Keratinocyte (primary cell): ENCODE data around the gene NUP210L. TPM values are rescaled to one million over a fixed set of nuclear protein-coding genes. Genes with fewer than 3 reads are reported as not detected.

Experiments
- DNase-seq: peaks from one replicate; pipeline ENCODE4 v3.0.0-alpha.2; 2011; ENCODE audit warnings: low read depth, missing footprints, low spot score
- FAIRE-seq: peaks from 2 replicates; lab custom pipeline; 2011; peaks lifted over from hg19 to GRCh38; lab: Jason Lieb, UNC
- H2AFZ ChIP-seq: 2 replicates; pipeline ENCODE4 v1.6.0; 2012; ENCODE audit warnings: low read length, control low read depth, inconsistent platforms; ENCODE audit not compliant: control insufficient read depth
- H3K27ac ChIP-seq: 2 replicates; pipeline ENCODE4 v1.5.1; 2011; ENCODE audit warnings: low read length; ENCODE audit not compliant: control insufficient read depth, insufficient read depth
- H3K27me3 ChIP-seq: 3 replicates; pipeline ENCODE4 v1.6.0; 2011; ENCODE audit warnings: low read length; ENCODE audit not compliant: control insufficient read depth, insufficient read depth; ENCODE audit errors: extremely low read depth
- H3K36me3 ChIP-seq, 2 experiments: 2 replicates in 1 of 2; 3 replicates in 1 of 2; pipeline ENCODE4 v1.5.1; 2011; ENCODE audit warnings: low read length in 2 of 2, mild to moderate bottlenecking in 1 of 2; ENCODE audit not compliant: control insufficient read depth in 2 of 2, insufficient read depth in 2 of 2; ENCODE audit errors: extremely low read depth in 1 of 2
- H3K4me1 ChIP-seq: 3 replicates; pipeline ENCODE4 v1.5.1; 2011; ENCODE audit warnings: low read length; ENCODE audit not compliant: control insufficient read depth, insufficient read depth; ENCODE audit errors: extremely low read depth
- H3K4me2 ChIP-seq: 3 replicates; pipeline ENCODE4 v1.6.0; 2011; ENCODE audit warnings: low read depth, low read length; ENCODE audit not compliant: control insufficient read depth, insufficient read depth; ENCODE audit errors: extremely low read depth
- H3K4me3 ChIP-seq, 3 experiments: fragments of 200-600 bp in 1 of 3; sonication (generic) in 1 of 3; 2 replicates in 2 of 3; 3 replicates in 1 of 3; pipeline ENCODE4 v1.5.1; 2011 to 2016; ENCODE audit warnings: low read length in 3 of 3, mild to moderate bottlenecking in 3 of 3, control low read depth in 2 of 3, inconsistent platforms in 1 of 3, low read depth in 1 of 3, mixed read lengths in 1 of 3, mixed run types in 1 of 3, moderate library complexity in 1 of 3; ENCODE audit not compliant: control insufficient read depth in 2 of 3, insufficient read depth in 2 of 3; ENCODE audit errors: extremely low read depth in 1 of 3
- H3K79me2 ChIP-seq: 2 replicates; pipeline ENCODE4 v1.6.0; 2012; ENCODE audit warnings: low read length; ENCODE audit not compliant: control insufficient read depth, insufficient read depth
- H3K9ac ChIP-seq: 3 replicates; pipeline ENCODE4 v1.6.0; 2011; ENCODE audit warnings: low read length; ENCODE audit not compliant: control insufficient read depth, insufficient read depth; ENCODE audit errors: extremely low read depth
- H3K9me1 ChIP-seq: 3 replicates; pipeline ENCODE4 v1.6.0; 2011; ENCODE audit warnings: low read length; ENCODE audit not compliant: control insufficient read depth, insufficient read depth; ENCODE audit errors: extremely low read depth
- H3K9me3 ChIP-seq: 2 replicates; pipeline ENCODE4 v1.5.1; 2012; ENCODE audit warnings: low read depth, low read length; ENCODE audit not compliant: control insufficient read depth
- H4K20me1 ChIP-seq: 3 replicates; pipeline ENCODE4 v1.6.0; 2011; ENCODE audit warnings: low read length; ENCODE audit not compliant: control insufficient read depth, insufficient read depth; ENCODE audit errors: extremely low read depth
- EZH2 ChIP-seq: IDR thresholded peaks from one replicate; pipeline ENCODE4 v1.6.1; 2012; ENCODE audit warnings: inconsistent platforms, mild to moderate bottlenecking, low read length, moderate library complexity
- dilution Hi-C: fragments of 300-500 bp; cut with MboI; formaldehyde crosslinking; loops from one replicate; pipeline ENCODE4 v1.7.0; 2020; ENCODE audit warnings: low sequenced_read_pairs; ENCODE audit not compliant: extremely low pct_ligation_motif_present
- polyA plus RNA-seq, 5 experiments: library from polyadenylated mRNA; depleted of rRNA in 3 of 5; stranded (reverse) in 3 of 5; stranded (forward) in 1 of 5; unstranded in 1 of 5; fragments of >200 nt; gene quantifications; 1 replicate in 1 of 5; 2 replicates in 3 of 5; 3 replicates in 1 of 5; pipeline versions ENCODE4 v1.2.1 to v1.2.3, GENCODE V29; 2011 to 2012; ENCODE audit warnings: missing spikeins in 2 of 5, low read depth in 1 of 5, low replicate concordance in 1 of 5
- TF ChIP-seq, protein P1 (sequence below), 3 experiments: IDR thresholded peaks in 1 of 3; conservative IDR thresholded peaks in 1 of 3; optimal IDR thresholded peaks in 1 of 3; 2 replicates in 2 of 3; 3 replicates in 1 of 3; pipeline versions ENCODE3 to v1.5.1; 2011; ENCODE audit warnings: low read length in 3 of 3, mild to moderate bottlenecking in 3 of 3, moderate library complexity in 2 of 3, control low read depth in 1 of 3, inconsistent platforms in 1 of 3; ENCODE audit not compliant: insufficient read depth in 2 of 3; ENCODE audit errors: extremely low read depth in 1 of 3

Gene NUP210L
- polyA plus RNA-seq, 1 donor (not counting 4 experiments of a cell fraction or from before 2014, with no cell fraction given): 0.01 TPM

GRCh38 chr1:153990468-153991150 lies 164.3 kb downstream of the NUP210L start, which contains the start of gene RPS27:
Gene RPS27, plus strand, starts transcription at chr1:153990762. Its CDS starts 35 bp downstream, at chr1:153990797.
- peak; percentile 93 for FAIRE-seq
- peak within 1 kb of the TSS; percentile 90 to 99 (median 98) for H3K4me3 ChIP-seq

GRCh38 chr1:153987621-153988020 lies 167.3 kb downstream of the NUP210L start:
- no peak for FAIRE-seq
- H3K36me3 ChIP-seq: peaks cover 8 to 15% of the 10 kb centered on the region in 2 experiments
- no peak overlapping the region for H2AFZ ChIP-seq
- H3K79me2 ChIP-seq: peaks cover 25% of the 10 kb centered on the region
- no peak for DNase-seq
- H3K4me3 ChIP-seq: no peak overlapping the region
- no peak overlapping the region for H3K27ac ChIP-seq
- peaks cover 28% of the 10 kb centered on the region for H3K4me1 ChIP-seq
- H3K9me1 ChIP-seq: no peaks in the 10 kb centered on the region
- no peaks in the 10 kb centered on the region for H3K9me3 ChIP-seq
- dilution Hi-C loops: no loop called here
- TF ChIP-seq, protein P1, sequence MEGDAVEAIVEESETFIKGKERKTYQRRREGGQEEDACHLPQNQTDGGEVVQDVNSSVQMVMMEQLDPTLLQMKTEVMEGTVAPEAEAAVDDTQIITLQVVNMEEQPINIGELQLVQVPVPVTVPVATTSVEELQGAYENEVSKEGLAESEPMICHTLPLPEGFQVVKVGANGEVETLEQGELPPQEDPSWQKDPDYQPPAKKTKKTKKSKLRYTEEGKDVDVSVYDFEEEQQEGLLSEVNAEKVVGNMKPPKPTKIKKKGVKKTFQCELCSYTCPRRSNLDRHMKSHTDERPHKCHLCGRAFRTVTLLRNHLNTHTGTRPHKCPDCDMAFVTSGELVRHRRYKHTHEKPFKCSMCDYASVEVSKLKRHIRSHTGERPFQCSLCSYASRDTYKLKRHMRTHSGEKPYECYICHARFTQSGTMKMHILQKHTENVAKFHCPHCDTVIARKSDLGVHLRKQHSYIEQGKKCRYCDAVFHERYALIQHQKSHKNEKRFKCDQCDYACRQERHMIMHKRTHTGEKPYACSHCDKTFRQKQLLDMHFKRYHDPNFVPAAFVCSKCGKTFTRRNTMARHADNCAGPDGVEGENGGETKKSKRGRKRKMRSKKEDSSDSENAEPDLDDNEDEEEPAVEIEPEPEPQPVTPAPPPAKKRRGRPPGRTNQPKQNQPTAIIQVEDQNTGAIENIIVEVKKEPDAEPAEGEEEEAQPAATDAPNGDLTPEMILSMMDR (optimal IDR thresholded peaks at IDR 0.05 in 1 of 3, IDR thresholded peaks at IDR 0.05 in 1 of 3, conservative IDR thresholded peaks at IDR 0.05 in 1 of 3; ENCODE audit: extremely low read depth in 1 of 3, insufficient read depth in 2 of 3, low read length in 3 of 3): no peak
- no peak for TF ChIP-seq EZH2
- no peaks in the 10 kb centered on the region for H4K20me1 ChIP-seq
- H3K4me2 ChIP-seq: no peak overlapping the region
- H3K9ac ChIP-seq: no peak overlapping the region
- H3K27me3 ChIP-seq: no peaks in the 10 kb centered on the region

More at GRCh38 chr1:153990468-153991150, 164.3 kb downstream of the NUP210L start, which contains the start of gene RPS27:
- dilution Hi-C loops: no loop called here
- Histone ChIP-seq H3K27ac (peak within 1 kb of the TSS; percentile 96), H3K27me3 (no peaks in the 10 kb centered on the region), H3K9me1 (no peaks in the 10 kb centered on the region), H3K36me3 (peaks cover 9 to 22% of the 10 kb centered on the region in 2 experiments), H3K4me1 (peaks cover 25% of the 10 kb centered on the region), H3K9ac (peak within 1 kb of the TSS; percentile 98), H3K4me2 (peak within 1 kb of the TSS; percentile 98), H2AFZ (peak within 1 kb of the TSS; percentile 80), H4K20me1 (no peaks in the 10 kb centered on the region), H3K9me3 (no peaks in the 10 kb centered on the region), H3K79me2 (peaks cover 24% of the 10 kb centered on the region)
- TF ChIP-seq, protein P1 (optimal IDR thresholded peaks at IDR 0.05 in 1 of 3, IDR thresholded peaks at IDR 0.05 in 1 of 3, conservative IDR thresholded peaks at IDR 0.05 in 1 of 3; ENCODE audit: extremely low read depth in 1 of 3, insufficient read depth in 2 of 3, low read length in 3 of 3): no peak
- no peak for TF ChIP-seq EZH2
- peak; percentile 91 for DNase-seq
